Sigmoid colon (tissue), 7 donors: ENCODE results near the gene OR52E1. TPM values are rescaled to one million over a fixed set of nuclear protein-coding genes. Genes with fewer than 3 reads are reported as not detected.

Experiments used
- DNase-seq: peaks from one replicate; pipeline ENCODE4 v3.0.0-alpha.2; 2019
- H3K27ac ChIP-seq, 4 donors: fragments of 200-600 bp; sonication (generic); one replicate each; pipeline ENCODE4 v1.5.1; 2016 to 2019; ENCODE audit warnings: mild to moderate bottlenecking in 1 of 4
- H3K27me3 ChIP-seq, 3 donors: fragments of 200-600 bp; sonication (generic); one replicate each; pipeline ENCODE4 v1.5.1; 2019; ENCODE audit warnings: mild to moderate bottlenecking in 1 of 3
- H3K36me3 ChIP-seq, 4 donors: fragments of 200-600 bp; sonication (generic); one replicate each; pipeline ENCODE4 v1.5.1; 2016 to 2019
- H3K4me1 ChIP-seq, 4 donors: fragments of 200-600 bp; sonication (generic); one replicate each; pipeline ENCODE4 v1.5.1; 2017 to 2019
- H3K4me3 ChIP-seq, 4 donors: fragments of 200-600 bp; sonication (generic); one replicate each; pipeline ENCODE4 v1.5.1; 2017 to 2019; ENCODE audit warnings: mild to moderate bottlenecking in 2 of 4, moderate library complexity in 1 of 4
- H3K9me3 ChIP-seq, 4 donors: fragments of 200-600 bp in 3 of 4; sonication (generic) in 3 of 4; one replicate each; pipeline versions ENCODE4 v1.5.1 to v1.6.1; 2013 to 2019
- EP300 ChIP-seq, 4 donors: sonication (generic); formaldehyde crosslinking; IDR thresholded peaks; one replicate each; pipeline ENCODE4 v1.6.1; 2017; ENCODE audit warnings: antibody characterized with exemption in 4 of 4
- POLR2A ChIP-seq, 2 donors: fragments of 450-650 bp; IDR thresholded peaks; one replicate each; pipeline ENCODE4 v1.6.1; 2016; ENCODE audit warnings: antibody characterized with exemption in 2 of 2, mild to moderate bottlenecking in 2 of 2, moderate library complexity in 2 of 2
- POLR2AphosphoS5 ChIP-seq, 4 donors: sonication (generic); formaldehyde crosslinking; IDR thresholded peaks; one replicate each; pipeline ENCODE4 v1.6.1; 2017; ENCODE audit warnings: antibody characterized with exemption in 4 of 4
- WGBS, 2 donors: extraction: QIAGEN DNeasy Blood & Tissue Kit; methylation state at CpG; one replicate each; pipeline ENCODE4 v1.1.7; 2013; 5-methylcytosine and 5-hydroxymethylcytosine counted together
- intact Hi-C: fragments of 100-400 bp; cut with DNase I; formaldehyde crosslinking; loops from one replicate; pipeline ENCODE4 v1.15.1; 2023
- polyA plus RNA-seq, 3 donors: library from polyadenylated mRNA; stranded (reverse); fragments of 200-250 nt; gene quantifications; one replicate each; pipeline ENCODE4 v1.2.3, GENCODE V29; 2013
- total RNA-seq, 4 donors: library from RNA; depleted of rRNA; stranded (reverse); fragments of >200 nt; gene quantifications; one replicate each; pipeline ENCODE4 v1.1.0, GENCODE V29; 2016
- TF ChIP-seq, protein P1 (sequence below), 4 experiments: fragments of 450-650 bp in 3 of 4; fragments of 200-600 bp in 1 of 4; IDR thresholded peaks; one replicate each; pipeline ENCODE4 v1.5.1; 2016 to 2019; ENCODE audit warnings: antibody characterized with exemption in 4 of 4, mild to moderate bottlenecking in 3 of 4, moderate library complexity in 2 of 4
- donor health status: healthy with polysubstance abuse.
- donor health status: Bipolar disorder and iron deficiency.
- donor health status: healthy.

The OR52E1 gene
- total RNA-seq (not detected), polyA plus RNA-seq (not detected)

DNA sequence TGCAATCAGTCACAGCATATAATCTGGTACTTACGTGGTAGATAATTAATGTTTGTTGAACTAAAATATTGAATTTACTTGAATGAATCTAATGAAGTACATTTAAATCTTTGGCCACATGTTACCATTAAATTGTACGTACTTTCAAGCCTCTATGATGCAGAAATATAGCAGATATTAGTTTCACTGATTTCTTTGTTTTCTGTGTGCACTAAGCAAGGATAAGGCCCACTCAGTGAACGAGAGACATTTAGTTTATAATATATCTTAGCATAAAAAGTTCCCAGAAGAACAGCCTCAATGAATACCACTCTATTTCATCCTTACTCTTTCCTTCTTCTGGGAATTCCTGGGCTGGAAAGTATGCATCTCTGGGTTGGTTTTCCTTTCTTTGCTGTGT is at the start of gene OR52E1:
Gene OR52E1, plus strand, starts transcription at position 301 of the 400 bp plus-strand sequence.
- H3K27ac ChIP-seq, result no peak within 1 kb of the TSS
- WGBS, 2 donors, result 60 to 68% methylated on average over 3 of the region's 3 CpGs
- no peaks in the 10 kb centered on the region for H3K4me1 ChIP-seq
- no peaks in the 10 kb centered on the region for H3K27me3 ChIP-seq
- no peak for TF ChIP-seq POLR2AphosphoS5 (IDR thresholded peaks at IDR 0.05)
- TF ChIP-seq, protein P1, sequence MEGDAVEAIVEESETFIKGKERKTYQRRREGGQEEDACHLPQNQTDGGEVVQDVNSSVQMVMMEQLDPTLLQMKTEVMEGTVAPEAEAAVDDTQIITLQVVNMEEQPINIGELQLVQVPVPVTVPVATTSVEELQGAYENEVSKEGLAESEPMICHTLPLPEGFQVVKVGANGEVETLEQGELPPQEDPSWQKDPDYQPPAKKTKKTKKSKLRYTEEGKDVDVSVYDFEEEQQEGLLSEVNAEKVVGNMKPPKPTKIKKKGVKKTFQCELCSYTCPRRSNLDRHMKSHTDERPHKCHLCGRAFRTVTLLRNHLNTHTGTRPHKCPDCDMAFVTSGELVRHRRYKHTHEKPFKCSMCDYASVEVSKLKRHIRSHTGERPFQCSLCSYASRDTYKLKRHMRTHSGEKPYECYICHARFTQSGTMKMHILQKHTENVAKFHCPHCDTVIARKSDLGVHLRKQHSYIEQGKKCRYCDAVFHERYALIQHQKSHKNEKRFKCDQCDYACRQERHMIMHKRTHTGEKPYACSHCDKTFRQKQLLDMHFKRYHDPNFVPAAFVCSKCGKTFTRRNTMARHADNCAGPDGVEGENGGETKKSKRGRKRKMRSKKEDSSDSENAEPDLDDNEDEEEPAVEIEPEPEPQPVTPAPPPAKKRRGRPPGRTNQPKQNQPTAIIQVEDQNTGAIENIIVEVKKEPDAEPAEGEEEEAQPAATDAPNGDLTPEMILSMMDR (IDR thresholded peaks at IDR 0.05), result no peak
- no peak for TF ChIP-seq EP300 (IDR thresholded peaks at IDR 0.05)
- TF ChIP-seq POLR2A (IDR thresholded peaks at IDR 0.05), result no peak
- no peak within 1 kb of the TSS for H3K4me3 ChIP-seq
- H3K36me3 ChIP-seq, result no peaks in the 10 kb centered on the region
- DNase-seq, result no peak
- H3K9me3 ChIP-seq, result no peaks in the 10 kb centered on the region
- intact Hi-C loops, result no loop called here

DNA sequence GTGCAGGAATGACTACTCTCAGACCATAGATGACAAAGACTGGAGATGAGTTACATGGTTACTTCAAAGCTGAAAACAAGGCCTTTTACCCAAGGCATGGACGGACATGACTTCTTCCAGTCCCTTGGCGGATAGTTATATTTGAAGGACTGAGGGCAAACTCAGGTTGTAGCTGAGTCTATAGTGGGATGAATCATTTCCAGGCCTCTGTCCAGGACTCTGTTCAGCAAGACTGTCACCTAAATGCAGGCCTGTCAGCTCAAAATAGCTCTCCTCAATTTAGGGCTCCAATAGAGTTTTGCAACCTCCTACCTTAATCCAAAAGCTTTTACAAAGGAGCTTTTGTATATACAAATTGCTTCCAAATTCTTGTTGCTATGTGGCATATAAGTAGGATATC is 47.4 kb upstream of the OR52E1 start:
- TF ChIP-seq POLR2A (IDR thresholded peaks at IDR 0.05) (no peak), POLR2AphosphoS5 (IDR thresholded peaks at IDR 0.05) (no peak), EP300 (IDR thresholded peaks at IDR 0.05) (no peak)
- TF ChIP-seq, protein P1 (IDR thresholded peaks at IDR 0.05), result no peak
- H3K27me3 ChIP-seq, result no peaks in the 10 kb centered on the region
- H3K4me3 ChIP-seq, result no peak overlapping the region
- H3K27ac ChIP-seq, result no peak overlapping the region
- peaks cover 0 to 10% (median 4%) of the 10 kb centered on the region in 4 donors for H3K9me3 ChIP-seq
- H3K36me3 ChIP-seq, result no peaks in the 10 kb centered on the region
- no peaks in the 10 kb centered on the region for H3K4me1 ChIP-seq
- no peak for DNase-seq
- intact Hi-C loops, result no loop called here
- 92 to 99% methylated on average over 2 of the region's 2 CpGs for WGBS, 2 donors

DNA sequence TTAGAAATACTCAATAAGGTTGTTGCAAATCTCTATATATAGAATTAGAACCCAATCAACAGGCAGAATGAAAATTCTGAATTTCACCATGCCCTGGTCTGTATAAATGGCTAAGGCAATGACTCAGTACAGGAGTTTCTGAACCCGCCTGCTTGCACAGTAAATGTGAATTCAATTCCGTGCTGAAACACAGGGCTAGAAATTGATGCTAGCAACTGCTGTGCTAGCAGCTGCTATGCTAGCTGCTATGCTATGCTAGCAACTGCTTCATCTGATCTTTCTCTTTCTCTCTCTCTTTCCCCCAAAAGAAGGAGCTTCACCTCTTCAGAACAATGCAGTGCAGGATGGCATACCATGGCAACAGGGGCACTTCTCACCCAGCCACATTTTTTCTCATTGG is 32.7 kb upstream of the OR52E1 start:
- TF ChIP-seq EP300 (IDR thresholded peaks at IDR 0.05) (no peak), POLR2A (IDR thresholded peaks at IDR 0.05) (no peak), POLR2AphosphoS5 (IDR thresholded peaks at IDR 0.05) (no peak)
- TF ChIP-seq, protein P1 (IDR thresholded peaks at IDR 0.05), result no peak
- Histone ChIP-seq H3K9me3 (no peaks in the 10 kb centered on the region), H3K36me3 (no peaks in the 10 kb centered on the region), H3K4me1 (no peaks in the 10 kb centered on the region), H3K27me3 (no peaks in the 10 kb centered on the region), H3K4me3 (no peak overlapping the region), H3K27ac (no peak overlapping the region)
- intact Hi-C loops, result no loop called here
- 74 to 83% methylated on average over 2 of the region's 2 CpGs for WGBS, 2 donors
- DNase-seq, result no peak

DNA sequence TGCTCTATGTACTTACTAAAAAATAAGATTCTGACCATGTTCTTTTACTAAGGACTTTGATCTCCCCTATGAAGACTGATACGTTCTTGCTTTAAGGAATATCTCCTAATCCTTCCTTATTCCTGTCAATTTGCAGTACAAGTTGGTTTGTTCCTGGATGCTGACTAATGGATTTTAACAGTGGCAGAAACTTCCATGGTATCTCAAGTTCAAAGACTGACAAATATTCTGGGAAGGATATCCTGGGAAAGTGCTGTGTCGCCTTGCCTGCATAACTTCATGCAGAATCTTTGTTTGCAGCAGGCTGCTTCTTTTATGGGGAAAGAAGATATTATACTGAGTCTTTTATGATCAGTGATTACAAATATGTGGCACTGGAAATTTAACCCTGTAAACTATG is 31.4 kb upstream of the OR52E1 start:
- Histone ChIP-seq H3K27ac (no peak overlapping the region), H3K27me3 (no peaks in the 10 kb centered on the region), H3K36me3 (no peaks in the 10 kb centered on the region), H3K4me1 (no peaks in the 10 kb centered on the region), H3K4me3 (no peak overlapping the region), H3K9me3 (no peaks in the 10 kb centered on the region)
- intact Hi-C loops, result no loop called here
- DNase-seq, result no peak
- 26 to 67% methylated on average over 2 of the region's 2 CpGs for WGBS, 2 donors
- no peak for TF ChIP-seq POLR2A (IDR thresholded peaks at IDR 0.05)
- TF ChIP-seq EP300 (IDR thresholded peaks at IDR 0.05), result no peak
- TF ChIP-seq POLR2AphosphoS5 (IDR thresholded peaks at IDR 0.05), result no peak

DNA sequence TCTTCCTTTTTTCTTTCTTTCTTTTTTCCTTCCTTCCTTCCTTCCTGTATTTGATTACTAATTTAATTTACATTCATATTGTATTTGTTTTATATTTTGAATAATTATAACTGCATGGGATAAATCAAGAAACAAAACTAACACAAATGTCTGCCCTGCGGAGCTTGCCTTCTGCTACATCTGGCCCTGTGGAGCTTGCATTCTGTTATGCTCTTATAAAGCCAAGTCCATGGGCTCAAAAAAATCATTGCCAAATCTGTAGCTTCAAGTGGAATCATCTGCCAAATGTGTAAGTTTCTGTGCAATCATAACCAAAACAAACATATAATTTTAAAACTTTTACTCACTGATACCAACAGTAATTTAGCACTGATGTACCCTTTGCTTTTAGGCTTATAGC is 31.0 kb upstream of the OR52E1 start:
- TF ChIP-seq EP300 (IDR thresholded peaks at IDR 0.05) (no peak), POLR2AphosphoS5 (IDR thresholded peaks at IDR 0.05) (no peak), POLR2A (IDR thresholded peaks at IDR 0.05) (no peak)
- TF ChIP-seq, protein P1 (IDR thresholded peaks at IDR 0.05), result no peak
- Histone ChIP-seq H3K9me3 (no peaks in the 10 kb centered on the region), H3K27ac (no peak overlapping the region), H3K4me3 (no peak overlapping the region), H3K4me1 (no peaks in the 10 kb centered on the region), H3K36me3 (no peaks in the 10 kb centered on the region), H3K27me3 (no peaks in the 10 kb centered on the region)
- intact Hi-C loops, result no loop called here
- 88 to 96% methylated on average over 1 of the region's 1 CpG for WGBS, 2 donors
- no peak for DNase-seq
